ENCODE results near the gene PTCHD1. TPM values are rescaled to one million over a fixed set of nuclear protein-coding genes. Genes with fewer than 3 reads are reported as not detected.

PTCHD1 gene
- total and polyA plus RNA-seq, 2 of the 4 experiments (the other 2 are of a cell fraction), result not detected

GRCh38 chrX:23338334-23338733, 3.7 kb downstream of the PTCHD1 start:
- no CpG with 5 or more reads among the region's 4 CpGs for WGBS, 2 experiments (ENCODE audit: extremely low coverage in 2 of 2, insufficient read length in 1 of 2)
- no peak overlapping the region for H4K8ac ChIP-seq (ENCODE audit: low read depth in 2 of 2, low read length in 2 of 2)
- ATAC-seq (ENCODE audit: low read depth), result no peak

More at GRCh38 chrX:23338334-23338733, 3.7 kb downstream of the PTCHD1 start:
- CTCF ChIA-PET, result no interaction called here
- H2AFZ ChIP-seq (replicated peaks; ENCODE audit: low read length, poor library complexity), result no peak overlapping the region
- H2AK9ac ChIP-seq (replicated peaks; ENCODE audit: low read depth, low read length, poor library complexity), result no peak overlapping the region
- H2BK5ac ChIP-seq (ENCODE audit: low read depth, low read length, poor library complexity, severe bottlenecking), result no peak overlapping the region
- no peak overlapping the region for H3K56ac ChIP-seq (ENCODE audit: extremely low read depth, insufficient read depth, low read length)
- no peak overlapping the region for H4K5ac ChIP-seq (ENCODE audit: low read depth, low read length)
- POLR2A ChIA-PET (ENCODE audit: unreplicated experiment), result no interaction called here
- in situ Hi-C loops (cut with MboI; ENCODE audit: low sequenced_read_pairs) (no loop called here), dilution Hi-C loops (cut with HindIII; ENCODE audit: low sequenced_read_pairs, unreplicated experiment) (no loop called here), intact Hi-C loops (cut with micrococcal nuclease) (no loop called here)
- no peaks in the 10 kb centered on the region for H3K36me3 ChIP-seq (ENCODE audit: control insufficient read depth, insufficient read depth, low read length)
- H3K4ac ChIP-seq (ENCODE audit: low read depth, low read length), result no peak overlapping the region
- H2AK5ac ChIP-seq (ENCODE audit: low read depth, low read length), result no peak overlapping the region
- no peak overlapping the region for H2BK20ac ChIP-seq (ENCODE audit: low read depth, low read length)
- 0 out of 2 replicates have a peak, but pooled peaks cover 1% of the 10 kb centered on the region for H3K9me3 ChIP-seq (ENCODE audit: control insufficient read depth, insufficient read depth, low read length)
- H3K79me1 ChIP-seq (ENCODE audit: low read depth in 1 of 2, low read length in 2 of 2), result no peaks in the 10 kb centered on the region
- TF ChIP-seq CHD1 (IDR thresholded peaks at IDR 0.05; ENCODE audit: low read depth, low read length), result no peak
- no peak for TF ChIP-seq BHLHE40 (IDR thresholded peaks at IDR 0.05; ENCODE audit: low read depth, low read length)
- TF ChIP-seq, protein P1, sequence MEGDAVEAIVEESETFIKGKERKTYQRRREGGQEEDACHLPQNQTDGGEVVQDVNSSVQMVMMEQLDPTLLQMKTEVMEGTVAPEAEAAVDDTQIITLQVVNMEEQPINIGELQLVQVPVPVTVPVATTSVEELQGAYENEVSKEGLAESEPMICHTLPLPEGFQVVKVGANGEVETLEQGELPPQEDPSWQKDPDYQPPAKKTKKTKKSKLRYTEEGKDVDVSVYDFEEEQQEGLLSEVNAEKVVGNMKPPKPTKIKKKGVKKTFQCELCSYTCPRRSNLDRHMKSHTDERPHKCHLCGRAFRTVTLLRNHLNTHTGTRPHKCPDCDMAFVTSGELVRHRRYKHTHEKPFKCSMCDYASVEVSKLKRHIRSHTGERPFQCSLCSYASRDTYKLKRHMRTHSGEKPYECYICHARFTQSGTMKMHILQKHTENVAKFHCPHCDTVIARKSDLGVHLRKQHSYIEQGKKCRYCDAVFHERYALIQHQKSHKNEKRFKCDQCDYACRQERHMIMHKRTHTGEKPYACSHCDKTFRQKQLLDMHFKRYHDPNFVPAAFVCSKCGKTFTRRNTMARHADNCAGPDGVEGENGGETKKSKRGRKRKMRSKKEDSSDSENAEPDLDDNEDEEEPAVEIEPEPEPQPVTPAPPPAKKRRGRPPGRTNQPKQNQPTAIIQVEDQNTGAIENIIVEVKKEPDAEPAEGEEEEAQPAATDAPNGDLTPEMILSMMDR (conservative IDR thresholded peaks at IDR 0.05; ENCODE audit: low read depth, low read length), result no peak
- TF ChIP-seq NFE2L2 (IDR thresholded peaks at IDR 0.05; ENCODE audit: low read depth, low read length), result no peak
- TF ChIP-seq CEBPB (IDR thresholded peaks at IDR 0.05; ENCODE audit: low read depth, low read length), result no peak
- no peak for TF ChIP-seq RCOR1 (IDR thresholded peaks at IDR 0.05; ENCODE audit: insufficient replicate concordance, low read length)
- TF ChIP-seq MXI1 (IDR thresholded peaks at IDR 0.05; ENCODE audit: borderline replicate concordance, low read depth, low read length), result no peak
- no peak for TF ChIP-seq MAFK (IDR thresholded peaks at IDR 0.05; ENCODE audit: low read depth, low read length)
- TF ChIP-seq MAZ (IDR thresholded peaks at IDR 0.05; ENCODE audit: borderline replicate concordance, low read depth, low read length), result no peak
- no peak for TF ChIP-seq POLR2A (IDR thresholded peaks at IDR 0.05; ENCODE audit: low read depth, low read length)
- no peak for TF ChIP-seq SMC3 (IDR thresholded peaks at IDR 0.05; ENCODE audit: low read depth, low read length)
- no peak for TF ChIP-seq FOS (IDR thresholded peaks at IDR 0.05; ENCODE audit: low read depth, low read length)
- TF ChIP-seq ELK1 (IDR thresholded peaks at IDR 0.05; ENCODE audit: borderline replicate concordance, low read depth, low read length), result no peak
- TF ChIP-seq USF2 (IDR thresholded peaks at IDR 0.05; ENCODE audit: low read depth, low read length), result no peak
- TF ChIP-seq RFX5 (IDR thresholded peaks at IDR 0.05; ENCODE audit: low read depth, low read length), result no peak
- TF ChIP-seq RAD21 (IDR thresholded peaks at IDR 0.05; ENCODE audit: low read length), result no peak
- H3K9ac ChIP-seq (ENCODE audit: low read depth, low read length), result no peak overlapping the region
- H3K27ac ChIP-seq (ENCODE audit: insufficient read depth, low read length), result no peak overlapping the region
- no peak overlapping the region for H3K23ac ChIP-seq (ENCODE audit: low read depth, low read length)
- H4K91ac ChIP-seq (ENCODE audit: insufficient read depth, low read depth, low read length), result no peak overlapping the region
- no peak overlapping the region for H3K18ac ChIP-seq (ENCODE audit: low read depth, low read length)
- BruUV-seq (replicated peaks), result no TSS peak
- no peak overlapping the region for H3K4me2 ChIP-seq (ENCODE audit: low read depth, low read length)
- H2BK15ac ChIP-seq (ENCODE audit: low read depth, low read length), result no peak overlapping the region
- H2BK120ac ChIP-seq (ENCODE audit: low read depth, low read length), result no peak overlapping the region
- H3K27me3 ChIP-seq (ENCODE audit: control insufficient read depth, insufficient read depth, low read length), result peaks cover 25% of the 10 kb centered on the region
- H3K9me1 ChIP-seq (ENCODE audit: insufficient read depth, low read length), result no peaks in the 10 kb centered on the region
- DNase-seq, result no peak
- H3K4me1 ChIP-seq (ENCODE audit: control insufficient read depth, insufficient read depth, low read length), result no peaks in the 10 kb centered on the region; the same call in 1 of the 2 replicates
- no peak overlapping the region for H3K14ac ChIP-seq (replicated peaks; ENCODE audit: low read depth, low read length)
- H3K4me3 ChIP-seq (ENCODE audit: insufficient read depth, low read depth, low read length), result no peak overlapping the region
- H4K20me1 ChIP-seq (ENCODE audit: insufficient read depth, low read length), result no peaks in the 10 kb centered on the region
